ENCODE data around the gene IFT81. TPM values are rescaled to one million over a fixed set of nuclear protein-coding genes. Genes with fewer than 3 reads are reported as not detected.

Gene IFT81
- total RNA-seq, 1 experiment from 2014 or later = 15.5 TPM

DNA sequence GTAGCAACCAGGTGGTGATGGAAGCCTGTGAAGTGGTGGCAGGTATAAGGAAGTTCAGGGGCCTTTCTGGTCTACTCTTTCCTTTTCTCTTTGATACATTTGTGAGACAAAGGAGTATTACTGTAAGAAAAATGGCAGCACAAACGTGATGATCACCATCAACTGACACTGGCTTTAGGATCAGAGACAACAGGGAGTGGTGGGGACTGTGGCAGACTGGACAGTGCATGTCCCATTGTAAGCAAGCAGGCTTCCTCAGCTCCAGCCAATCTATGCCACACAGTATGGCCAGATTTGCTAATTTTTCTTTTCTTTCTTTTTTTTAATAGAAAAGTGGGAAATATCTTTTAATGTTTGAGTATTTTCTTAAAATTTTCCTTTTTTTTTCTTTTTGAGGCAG lies 19.0 kb upstream of the IFT81 start:
- no peak for ATAC-seq
- in situ Hi-C loops (cut with HindIII; ENCODE audit: low pct_unique_long_range_greater_than_20kb, low sequenced_read_pairs) = no loop called here

DNA sequence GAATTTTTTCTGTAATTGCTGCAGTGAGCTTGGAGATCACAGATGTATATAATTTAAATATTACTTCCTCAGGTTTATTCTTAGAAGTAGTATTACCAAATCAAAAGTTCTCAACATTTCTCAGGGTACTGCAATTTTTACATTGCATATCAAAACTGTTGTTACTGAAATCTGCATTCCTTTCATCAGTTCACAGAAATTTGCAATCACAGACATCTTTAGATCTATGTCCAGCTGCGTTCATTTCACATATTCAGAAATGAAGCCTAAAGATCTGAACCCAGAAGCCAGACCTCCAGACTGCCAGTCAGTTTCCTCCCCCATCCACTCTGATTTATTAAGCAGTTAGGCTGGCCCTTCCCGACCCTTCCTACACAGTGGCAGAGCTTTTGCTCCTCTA lies 18.2 kb upstream of the IFT81 start:
- in situ Hi-C loops (cut with HindIII; ENCODE audit: low pct_unique_long_range_greater_than_20kb, low sequenced_read_pairs) = no loop called here
- ATAC-seq = no peak
- intact Hi-C loops (cut with micrococcal nuclease; ENCODE audit: unreplicated experiment) = loop anchor here (10.0 kb wide), 1 partner anchor 179 kb away; the partner anchor contains the start of gene ATP2A2
- Histone ChIP-seq H3K27ac (ENCODE audit: low read length) (no peak overlapping the region), H3K9me3 (ENCODE audit: control insufficient read depth, insufficient read depth, low read depth, low read length) (no peaks in the 10 kb centered on the region), H3K4me1 (ENCODE audit: control insufficient read depth, insufficient read depth, low read length) (peaks cover 3% of the 10 kb centered on the region; the same call in 1 of the 2 replicates), H3K4me3 (ENCODE audit: low read depth in 2 of 2, low read length in 2 of 2) (no peak overlapping the region), H3K36me3 (ENCODE audit: control insufficient read depth, insufficient read depth, low read length) (no peaks in the 10 kb centered on the region), H3K27me3 (ENCODE audit: control insufficient read depth, insufficient read depth, low read length) (no peaks in the 10 kb centered on the region)
- no peak for TF ChIP-seq SIN3A (IDR thresholded peaks at IDR 0.05; ENCODE audit: borderline replicate concordance, insufficient read depth, low read depth, low read length)
- TF ChIP-seq TCF7L2 (IDR thresholded peaks at IDR 0.05; ENCODE audit: low read depth, low read length) = no peak
- TF ChIP-seq, protein P1, sequence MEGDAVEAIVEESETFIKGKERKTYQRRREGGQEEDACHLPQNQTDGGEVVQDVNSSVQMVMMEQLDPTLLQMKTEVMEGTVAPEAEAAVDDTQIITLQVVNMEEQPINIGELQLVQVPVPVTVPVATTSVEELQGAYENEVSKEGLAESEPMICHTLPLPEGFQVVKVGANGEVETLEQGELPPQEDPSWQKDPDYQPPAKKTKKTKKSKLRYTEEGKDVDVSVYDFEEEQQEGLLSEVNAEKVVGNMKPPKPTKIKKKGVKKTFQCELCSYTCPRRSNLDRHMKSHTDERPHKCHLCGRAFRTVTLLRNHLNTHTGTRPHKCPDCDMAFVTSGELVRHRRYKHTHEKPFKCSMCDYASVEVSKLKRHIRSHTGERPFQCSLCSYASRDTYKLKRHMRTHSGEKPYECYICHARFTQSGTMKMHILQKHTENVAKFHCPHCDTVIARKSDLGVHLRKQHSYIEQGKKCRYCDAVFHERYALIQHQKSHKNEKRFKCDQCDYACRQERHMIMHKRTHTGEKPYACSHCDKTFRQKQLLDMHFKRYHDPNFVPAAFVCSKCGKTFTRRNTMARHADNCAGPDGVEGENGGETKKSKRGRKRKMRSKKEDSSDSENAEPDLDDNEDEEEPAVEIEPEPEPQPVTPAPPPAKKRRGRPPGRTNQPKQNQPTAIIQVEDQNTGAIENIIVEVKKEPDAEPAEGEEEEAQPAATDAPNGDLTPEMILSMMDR (IDR thresholded peaks at IDR 0.05) = no peak
- TF ChIP-seq POLR2AphosphoS5 (IDR thresholded peaks at IDR 0.05; ENCODE audit: low read depth, low read length) = no peak
- TF ChIP-seq, protein P2, sequence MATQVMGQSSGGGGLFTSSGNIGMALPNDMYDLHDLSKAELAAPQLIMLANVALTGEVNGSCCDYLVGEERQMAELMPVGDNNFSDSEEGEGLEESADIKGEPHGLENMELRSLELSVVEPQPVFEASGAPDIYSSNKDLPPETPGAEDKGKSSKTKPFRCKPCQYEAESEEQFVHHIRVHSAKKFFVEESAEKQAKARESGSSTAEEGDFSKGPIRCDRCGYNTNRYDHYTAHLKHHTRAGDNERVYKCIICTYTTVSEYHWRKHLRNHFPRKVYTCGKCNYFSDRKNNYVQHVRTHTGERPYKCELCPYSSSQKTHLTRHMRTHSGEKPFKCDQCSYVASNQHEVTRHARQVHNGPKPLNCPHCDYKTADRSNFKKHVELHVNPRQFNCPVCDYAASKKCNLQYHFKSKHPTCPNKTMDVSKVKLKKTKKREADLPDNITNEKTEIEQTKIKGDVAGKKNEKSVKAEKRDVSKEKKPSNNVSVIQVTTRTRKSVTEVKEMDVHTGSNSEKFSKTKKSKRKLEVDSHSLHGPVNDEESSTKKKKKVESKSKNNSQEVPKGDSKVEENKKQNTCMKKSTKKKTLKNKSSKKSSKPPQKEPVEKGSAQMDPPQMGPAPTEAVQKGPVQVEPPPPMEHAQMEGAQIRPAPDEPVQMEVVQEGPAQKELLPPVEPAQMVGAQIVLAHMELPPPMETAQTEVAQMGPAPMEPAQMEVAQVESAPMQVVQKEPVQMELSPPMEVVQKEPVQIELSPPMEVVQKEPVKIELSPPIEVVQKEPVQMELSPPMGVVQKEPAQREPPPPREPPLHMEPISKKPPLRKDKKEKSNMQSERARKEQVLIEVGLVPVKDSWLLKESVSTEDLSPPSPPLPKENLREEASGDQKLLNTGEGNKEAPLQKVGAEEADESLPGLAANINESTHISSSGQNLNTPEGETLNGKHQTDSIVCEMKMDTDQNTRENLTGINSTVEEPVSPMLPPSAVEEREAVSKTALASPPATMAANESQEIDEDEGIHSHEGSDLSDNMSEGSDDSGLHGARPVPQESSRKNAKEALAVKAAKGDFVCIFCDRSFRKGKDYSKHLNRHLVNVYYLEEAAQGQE (IDR thresholded peaks at IDR 0.05; ENCODE audit: insufficient read depth in 1 of 2, low read depth in 2 of 2, low read length in 1 of 2) = no peak
- POLR2A ChIA-PET = no interaction called here
- CTCF ChIA-PET = interaction anchor here (0.6 kb wide), 1 partner anchor 18 kb away, joined by 4 read pairs; no protein-coding TSS in a partner anchor
- BruUV-seq (replicated peaks) = no TSS peak
- DNase-seq (ENCODE audit: low read depth, low spot score) = no peak

More for the DNA sequence above, 19.0 kb upstream of the IFT81 start:
- peaks cover 6% of the 10 kb centered on the region for H3K4me1 ChIP-seq (ENCODE audit: control insufficient read depth, insufficient read depth, low read length)
- ChIA-PET CTCF (no interaction called here), POLR2A (no interaction called here)
- no peak for TF ChIP-seq SIN3A (IDR thresholded peaks at IDR 0.05; ENCODE audit: borderline replicate concordance, insufficient read depth, low read depth, low read length)
- TF ChIP-seq, protein P2 (IDR thresholded peaks at IDR 0.05; ENCODE audit: insufficient read depth in 1 of 2, low read depth in 2 of 2, low read length in 1 of 2) = no peak
- TF ChIP-seq, protein P1 (IDR thresholded peaks at IDR 0.05) = no peak
- no peak for TF ChIP-seq POLR2AphosphoS5 (IDR thresholded peaks at IDR 0.05; ENCODE audit: low read depth, low read length)
- TF ChIP-seq TCF7L2 (IDR thresholded peaks at IDR 0.05; ENCODE audit: low read depth, low read length) = no peak
- no peak overlapping the region for H3K4me3 ChIP-seq (ENCODE audit: low read depth in 2 of 2, low read length in 2 of 2)
- no peaks in the 10 kb centered on the region for H3K27me3 ChIP-seq (ENCODE audit: control insufficient read depth, insufficient read depth, low read length)
- H3K36me3 ChIP-seq (ENCODE audit: control insufficient read depth, insufficient read depth, low read length) = no peaks in the 10 kb centered on the region
- intact Hi-C loops (cut with micrococcal nuclease; ENCODE audit: unreplicated experiment) = loop anchor here (10.0 kb wide), 1 partner anchor 180 kb away; the partner anchor contains the start of gene ATP2A2
- BruUV-seq (replicated peaks) = no TSS peak
- H3K9me3 ChIP-seq (ENCODE audit: control insufficient read depth, insufficient read depth, low read depth, low read length) = no peaks in the 10 kb centered on the region
- no peak for DNase-seq (ENCODE audit: low read depth, low spot score)
- H3K27ac ChIP-seq (ENCODE audit: low read length) = no peak overlapping the region

Measured in Panc1 (cell line).